Right lung (tissue), 10 donors: Measurements from ENCODE around the gene EDNRB. TPM values are rescaled to one million over a fixed set of nuclear protein-coding genes. Genes with fewer than 3 reads are reported as not detected.
A peak's percentile ranks its signal among the peaks of the same experiment; 100 is the strongest.
"Not testable (repeated sequence)": the region's sequence is repeated elsewhere in the genome, so short reads cannot be mapped to it uniquely, and the experiment has no call there.

Experiments
- DNase-seq, 2 donors: peaks; one replicate each; pipeline ENCODE4 v3.0.0-alpha.2; 2013
- long read RNA-seq, 8 donors: transcript quantifications; one replicate each; lab custom pipeline, GENCODE V29; 2026
- polyA plus RNA-seq, 5 donors: library from polyadenylated mRNA; unstranded; fragments of 120-200 nt; gene quantifications; one replicate each; pipeline versions ENCODE4 v1.2.1 to v1.2.3, GENCODE V29; 2013; ENCODE audit warnings: inconsistent platforms in 1 of 5, low replicate concordance in 1 of 5; ENCODE audit not compliant: insufficient read length in 5 of 5, insufficient read depth in 1 of 5

EDNRB gene
- 100 to 1,000 TPM in 4 of 5 donors, 10 to 100 TPM in 1; 80.8 to 143 (median 111) TPM for polyA plus RNA-seq
- long read RNA-seq, donor 1, full-length matches to known transcripts: 76 of 93 reads
- long read RNA-seq, donor 1, partial matches to known transcripts: 17 of 93 reads
- long read RNA-seq, donor 1, other reads (novel, unspliced or antisense): 0 of 93 reads
- long read RNA-seq, donor 2, full-length matches to known transcripts: 38 of 38 reads
- long read RNA-seq, donor 2, partial matches to known transcripts: 0 of 38 reads
- long read RNA-seq, donor 2, other reads (novel, unspliced or antisense): 0 of 38 reads
- long read RNA-seq, donor 3, full-length matches to known transcripts: 57 of 63 reads
- long read RNA-seq, donor 3, partial matches to known transcripts: 6 of 63 reads
- long read RNA-seq, donor 3, other reads (novel, unspliced or antisense): 0 of 63 reads
- long read RNA-seq, donor 4, full-length matches to known transcripts: 39 of 44 reads
- long read RNA-seq, donor 4, partial matches to known transcripts: 5 of 44 reads
- long read RNA-seq, donor 4, other reads (novel, unspliced or antisense): 0 of 44 reads
- long read RNA-seq, donor 5, full-length matches to known transcripts: 65 of 65 reads
- long read RNA-seq, donor 5, partial matches to known transcripts: 0 of 65 reads
- long read RNA-seq, donor 5, other reads (novel, unspliced or antisense): 0 of 65 reads
- long read RNA-seq, donor 6, full-length matches to known transcripts: 87 of 104 reads
- long read RNA-seq, donor 6, partial matches to known transcripts: 17 of 104 reads
- long read RNA-seq, donor 6, other reads (novel, unspliced or antisense): 0 of 104 reads
- long read RNA-seq, donor 7, full-length matches to known transcripts: 62 of 62 reads
- long read RNA-seq, donor 7, partial matches to known transcripts: 0 of 62 reads
- long read RNA-seq, donor 7, other reads (novel, unspliced or antisense): 0 of 62 reads
- long read RNA-seq, donor 8, full-length matches to known transcripts: 13 of 18 reads
- long read RNA-seq, donor 8, partial matches to known transcripts: 5 of 18 reads
- long read RNA-seq, donor 8, other reads (novel, unspliced or antisense): 0 of 18 reads

DNA sequence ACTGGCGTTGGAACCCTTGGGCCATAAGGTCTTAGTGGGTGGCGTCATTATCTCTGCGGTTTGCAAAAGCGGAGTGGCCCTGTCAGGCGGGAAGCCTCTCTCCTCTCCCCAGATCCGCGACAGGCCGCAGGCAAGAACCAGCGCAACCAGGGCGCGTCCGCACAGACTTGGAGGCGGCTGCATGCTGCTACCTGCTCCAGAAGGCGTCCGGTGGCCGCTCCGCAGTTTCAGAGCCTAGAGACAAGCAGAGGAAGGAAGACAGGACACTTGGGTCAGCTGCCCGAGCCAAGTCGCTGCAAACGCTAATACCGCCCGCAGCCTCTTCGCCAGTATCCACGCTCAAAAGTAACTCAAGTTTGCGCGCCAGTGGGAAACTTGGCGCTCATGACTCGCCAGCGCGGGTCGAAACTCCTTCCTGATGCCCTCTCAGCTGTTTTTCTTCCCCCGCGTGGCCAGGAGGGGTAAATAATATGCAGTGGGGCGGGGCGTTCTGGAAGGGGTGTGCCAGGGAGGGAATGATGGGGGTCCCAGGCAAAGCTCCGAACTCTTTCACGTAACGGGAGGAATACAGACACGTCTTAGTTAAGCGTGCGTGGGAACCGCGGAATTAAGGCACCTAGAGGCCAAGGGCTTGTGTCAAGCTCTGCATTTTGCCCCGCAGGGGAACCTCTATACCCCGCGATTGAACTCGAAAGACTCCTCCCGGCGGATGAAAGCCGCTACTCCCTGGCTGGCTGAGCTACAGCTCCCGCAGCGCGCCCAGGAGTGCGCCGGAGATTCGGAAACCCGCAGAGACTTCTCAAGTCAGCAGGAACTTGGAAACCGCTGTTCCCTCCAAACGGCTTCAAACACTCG, at the start of gene EDNRB:
EDNRB (minus strand) TSS at position 441 of the 855 bp plus-strand sequence; CDS start at position 183, 258 bp downstream.
- peak; percentile 71 to 72 for DNase-seq

DNA sequence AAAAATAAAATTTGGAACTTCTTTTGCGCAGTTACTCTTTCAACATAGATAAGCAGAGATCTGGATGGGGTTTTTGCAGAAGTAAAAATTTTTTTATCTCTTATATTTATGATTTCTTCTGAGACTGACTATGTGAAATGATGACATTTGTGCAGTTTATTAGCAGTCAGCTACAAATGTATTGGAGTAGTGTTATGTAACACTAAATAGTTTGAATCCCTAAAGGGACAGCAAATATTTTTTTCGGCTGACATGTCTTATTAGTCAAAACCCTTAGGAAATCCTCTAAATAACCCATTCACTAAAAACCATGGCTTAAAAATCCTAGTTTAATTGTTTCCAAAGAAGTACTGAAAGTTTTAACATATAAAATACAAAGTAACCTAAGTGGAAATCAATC, 48.0 kb upstream of the EDNRB start:
- no peak for DNase-seq

DNA sequence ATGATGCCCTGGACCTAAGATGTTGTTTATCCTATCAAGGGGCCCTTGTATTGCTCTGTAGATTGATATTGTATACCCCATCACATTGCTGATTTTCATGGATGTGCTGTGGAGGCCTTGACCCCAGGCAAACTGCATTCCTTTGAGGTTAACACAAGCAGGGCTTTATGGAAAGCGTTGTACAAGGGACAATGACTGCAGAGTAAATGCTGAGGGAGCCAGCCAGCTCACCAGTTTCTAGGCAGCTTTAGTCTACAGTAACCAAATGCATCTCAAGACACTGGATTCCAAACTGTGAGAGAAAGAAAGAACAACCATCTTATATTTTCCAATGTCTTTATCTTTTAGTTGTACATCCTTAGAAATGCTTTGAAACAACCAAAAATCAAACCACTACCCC, 34.1 kb upstream of the EDNRB start:
- no peak for DNase-seq

DNA sequence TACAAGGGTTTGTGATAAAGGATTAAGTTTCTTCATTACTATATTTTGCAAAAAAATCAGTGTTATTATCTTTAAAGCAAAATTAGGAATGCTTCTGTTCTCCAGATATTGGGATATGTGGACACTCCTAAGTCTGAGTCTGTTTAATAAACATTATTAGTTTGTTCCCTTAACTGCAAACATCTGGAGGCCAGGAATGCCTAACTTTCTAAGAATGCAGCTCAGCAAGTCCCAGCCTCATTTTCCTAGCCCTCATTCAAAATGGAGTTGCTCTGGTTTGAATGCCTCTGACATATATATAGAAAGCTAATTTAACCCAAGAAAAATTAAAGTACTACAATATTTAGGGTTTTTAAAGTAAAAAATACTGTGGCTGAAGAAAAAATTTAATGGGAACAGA, 33.6 kb upstream of the EDNRB start:
- DNase-seq: no peak

DNA sequence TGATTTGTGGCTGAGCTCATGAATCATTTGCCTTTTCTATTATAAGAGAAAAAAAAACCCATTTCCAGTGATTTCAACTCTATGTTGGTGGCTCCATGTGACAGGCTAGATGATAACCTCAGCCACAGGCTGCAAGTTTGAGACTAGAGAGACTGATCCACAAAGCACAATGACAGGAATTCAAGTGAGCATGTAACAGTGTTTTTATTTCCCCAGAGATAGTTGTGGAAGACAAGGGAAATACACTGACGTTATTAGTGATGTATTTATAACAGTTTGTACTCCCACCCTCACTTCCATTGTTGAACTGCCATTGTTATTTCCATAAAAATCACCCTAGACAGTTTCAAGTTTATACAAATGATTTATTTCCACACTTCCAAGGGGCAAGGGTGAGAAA, 27.9 kb upstream of the EDNRB start:
- no peak for DNase-seq

DNA sequence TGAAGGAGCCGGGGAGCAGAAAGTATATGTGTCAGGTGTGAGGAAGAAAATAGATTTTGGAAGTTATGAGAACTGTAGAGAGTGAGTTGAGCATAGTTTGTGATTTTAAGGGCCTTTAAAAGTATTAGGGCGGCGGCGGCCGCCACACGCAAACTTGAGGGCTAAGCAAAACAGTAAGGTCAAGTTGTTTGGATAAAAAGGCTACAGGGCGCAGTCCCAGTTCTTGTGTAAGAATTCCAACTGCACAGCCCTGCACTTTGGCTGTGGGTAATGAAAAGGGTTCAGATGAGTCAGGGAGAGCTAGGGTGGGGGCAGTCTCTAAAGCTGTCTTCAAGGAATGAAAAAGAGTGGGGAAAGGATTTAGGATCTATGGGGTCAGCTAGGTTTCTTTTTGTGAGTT, 16.4 kb upstream of the EDNRB start:
- not testable (repeated sequence) for DNase-seq

DNA sequence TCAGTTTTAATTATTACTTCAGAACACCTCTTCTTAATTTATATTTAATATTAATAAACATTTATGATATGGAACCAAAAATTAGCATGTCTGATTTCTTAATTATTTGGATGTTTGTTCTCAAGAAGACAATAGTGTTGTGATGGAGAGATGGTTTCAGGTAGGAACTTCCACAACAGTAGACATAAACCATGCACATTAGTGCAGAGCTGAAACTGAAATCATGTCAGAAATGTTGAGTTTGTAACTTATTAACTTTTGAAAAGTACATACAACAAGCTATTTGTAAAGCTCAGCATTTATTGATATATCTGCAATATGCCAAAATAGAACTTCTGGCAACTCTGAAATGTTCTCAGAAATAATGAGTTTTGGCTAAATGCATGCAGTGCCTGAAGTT, 11.8 kb upstream of the EDNRB start:
- DNase-seq: no peak

DNA sequence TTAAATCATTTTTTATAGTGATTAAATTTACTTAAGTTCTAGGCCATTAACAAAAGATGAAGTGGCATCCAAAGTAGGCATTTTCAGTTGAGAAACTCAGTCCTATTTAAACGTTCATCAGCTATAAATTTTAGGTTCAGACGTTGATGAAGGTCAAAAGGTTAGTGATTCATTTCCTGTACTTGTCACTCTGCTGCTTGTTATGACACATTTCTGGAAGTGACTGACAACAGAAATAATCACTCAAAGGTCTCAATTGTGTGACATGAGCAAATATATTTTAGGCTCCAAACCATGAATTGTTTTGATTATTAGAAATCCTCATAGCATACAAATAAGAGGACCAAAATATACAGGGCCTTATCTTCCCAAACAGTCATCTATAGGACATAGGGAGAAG, 10.3 kb upstream of the EDNRB start:
- no peak for DNase-seq

DNA sequence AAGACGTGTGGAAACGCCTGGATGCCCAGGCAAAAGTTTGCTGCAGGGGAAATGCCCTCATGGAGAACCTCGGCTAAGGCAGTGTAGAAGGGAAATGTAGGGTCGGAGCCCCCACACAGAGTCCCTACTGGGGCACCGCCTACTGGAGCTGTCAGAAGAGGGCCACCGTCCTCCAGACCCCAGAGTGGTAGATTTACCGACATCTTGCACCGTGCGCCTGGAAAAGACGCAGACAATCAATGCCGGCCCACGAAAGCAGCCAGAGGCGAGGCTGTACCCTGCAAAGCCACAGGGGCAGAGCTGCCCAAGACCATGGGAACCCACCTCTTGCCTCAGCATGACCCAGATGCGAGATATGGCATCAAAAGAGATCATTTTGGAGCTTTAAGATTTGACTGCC, 7.0 kb upstream of the EDNRB start:
- DNase-seq: no peak

DNA sequence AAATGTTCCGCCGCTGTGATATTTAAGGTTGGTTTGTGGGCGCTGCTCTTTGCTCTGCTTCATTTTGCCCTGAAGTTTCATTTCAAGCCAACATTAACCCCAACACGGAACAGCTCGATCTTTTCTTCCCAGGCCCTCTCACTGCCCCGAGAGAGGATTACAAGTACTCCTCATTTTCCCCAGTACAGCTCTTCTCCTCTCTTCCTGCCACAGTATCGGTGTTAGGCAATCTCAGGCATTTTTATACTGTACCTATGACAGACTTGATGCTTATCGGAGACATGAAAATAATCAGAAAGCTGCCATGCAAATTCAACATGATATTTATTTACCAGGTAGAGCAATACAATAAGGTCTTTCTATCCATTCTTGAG, 1.3 kb upstream of the EDNRB start:
- DNase-seq: no peak

DNA sequence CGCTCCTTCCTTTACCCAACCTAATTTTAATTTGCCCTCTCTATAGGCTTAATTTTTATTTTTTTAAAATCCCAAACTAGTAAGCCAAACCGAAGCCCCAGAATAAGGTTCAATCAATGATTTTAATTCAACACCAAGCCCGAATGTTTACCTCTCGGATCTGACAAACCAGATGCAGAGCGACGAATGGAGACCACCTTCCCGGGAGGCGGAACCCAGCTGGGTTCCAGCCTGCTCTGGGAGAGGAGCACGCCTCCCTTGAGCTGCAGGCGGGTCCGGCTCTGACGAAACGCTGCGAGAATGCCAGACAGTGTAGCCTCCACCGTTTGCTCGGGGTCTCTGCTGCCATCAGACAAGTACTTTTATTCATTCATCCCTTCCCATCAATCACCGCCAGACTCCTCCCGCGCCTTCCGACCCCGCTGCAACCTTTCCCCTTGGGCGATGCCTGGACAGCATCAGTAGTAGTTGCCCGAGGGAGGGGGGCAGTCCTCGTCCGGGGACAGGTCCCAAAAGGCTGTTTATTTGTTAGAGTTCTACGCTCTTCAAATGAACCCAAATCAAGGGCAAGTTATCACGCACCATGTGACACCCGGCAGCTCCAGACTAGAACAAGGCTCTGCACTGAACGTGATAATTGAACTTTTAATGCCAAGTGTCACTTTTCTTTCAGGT, 752 bp upstream of the EDNRB start:
- peak in 1 of 2 donors; percentile 75 for DNase-seq

DNA sequence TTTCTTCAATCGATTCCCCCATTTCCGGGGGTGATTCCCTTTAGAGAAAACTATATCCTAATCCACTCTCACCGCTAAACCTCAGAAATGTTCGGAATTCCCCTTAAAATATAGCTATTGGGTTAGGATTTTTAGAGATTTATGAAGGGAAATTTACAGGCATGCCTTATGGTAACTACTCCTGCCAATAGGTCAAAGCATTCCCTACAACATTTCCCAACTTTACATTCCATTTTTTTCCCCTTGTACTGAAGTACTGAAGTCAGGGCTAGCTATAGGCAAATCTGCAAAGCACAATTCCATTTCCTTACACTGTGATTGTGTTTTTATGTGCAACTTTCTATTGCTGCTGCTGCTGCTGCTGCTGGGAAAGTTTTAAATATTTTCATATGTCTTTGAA, 2.1 kb downstream of the EDNRB start:
- DNase-seq: no peak

DNA sequence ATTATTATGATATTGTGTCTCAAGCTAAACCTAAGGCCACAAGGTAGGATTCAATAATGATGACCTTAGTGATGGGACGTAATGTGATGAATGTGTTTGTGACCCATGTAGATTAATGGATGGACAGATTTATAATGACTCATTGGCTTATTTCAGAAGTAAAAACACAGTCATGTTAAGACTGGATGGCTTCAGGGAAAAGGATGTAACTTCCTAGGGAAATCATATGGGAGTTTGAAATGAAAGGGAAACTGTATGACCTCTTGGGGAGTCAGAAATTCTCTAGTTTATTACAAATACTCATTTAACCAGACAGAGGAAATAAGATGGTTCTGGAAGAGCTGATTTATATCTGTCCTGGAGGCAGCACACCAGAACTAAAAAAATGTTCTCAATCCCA, 2.9 kb downstream of the EDNRB start:
- no peak for DNase-seq

DNA sequence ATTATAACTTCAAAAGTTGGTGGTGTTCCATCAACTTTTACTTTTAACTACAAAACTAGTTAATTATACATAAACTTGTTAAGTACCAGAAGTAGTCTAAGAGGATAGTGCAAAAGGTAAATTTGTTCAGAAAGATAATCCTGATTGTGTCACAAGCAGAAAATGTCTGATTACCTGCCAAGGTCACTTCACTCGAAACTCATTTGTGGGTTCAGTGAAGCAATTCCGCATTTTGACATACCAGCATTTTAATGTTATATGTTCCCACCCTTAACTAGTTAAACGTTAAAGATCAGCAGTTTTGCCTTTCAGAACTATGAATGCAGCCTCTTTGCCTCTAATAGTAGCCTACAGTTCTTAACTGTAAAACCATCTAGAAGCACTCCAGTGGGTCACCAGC, 5.6 kb downstream of the EDNRB start:
- no peak for DNase-seq

DNA sequence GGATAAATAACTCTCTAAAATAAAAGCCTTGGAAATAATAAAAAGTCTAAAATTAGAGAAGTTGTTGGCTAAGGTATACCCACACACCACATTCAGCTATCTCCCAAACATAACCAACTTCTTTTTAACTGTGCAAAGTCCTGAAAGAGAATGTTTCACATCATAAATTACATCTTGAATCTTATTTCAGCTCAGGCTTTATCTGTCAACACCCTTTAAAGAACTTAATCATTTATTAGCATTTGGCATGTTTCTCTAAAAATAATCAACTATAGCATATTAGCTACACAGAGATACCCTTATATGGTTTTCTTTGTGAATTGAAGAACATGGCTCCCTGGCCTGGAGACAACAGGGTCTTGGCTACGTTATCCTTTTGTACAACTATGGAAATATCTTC, 6.9 kb downstream of the EDNRB start:
- peak in 1 of 2 donors; percentile 42 for DNase-seq

DNA sequence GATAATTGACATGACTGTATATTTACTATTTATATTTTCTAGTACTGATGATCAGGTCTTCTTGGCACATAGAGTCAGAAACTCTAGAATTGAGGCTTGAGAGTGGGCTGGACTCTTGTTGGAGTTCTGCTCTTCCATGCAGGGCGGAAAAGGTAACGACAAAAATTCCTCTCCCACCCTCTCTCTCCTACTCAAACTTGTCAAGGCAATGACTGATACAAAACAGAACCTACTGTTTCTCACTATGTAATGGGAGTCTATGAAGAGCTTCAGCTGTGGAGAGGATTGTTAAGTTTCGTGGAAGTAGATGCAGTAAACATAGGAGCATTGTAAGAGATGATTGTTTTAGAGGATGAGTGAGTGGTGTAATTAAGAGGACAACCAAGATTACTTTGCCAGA, 8.8 kb downstream of the EDNRB start:
- DNase-seq: no peak

DNA sequence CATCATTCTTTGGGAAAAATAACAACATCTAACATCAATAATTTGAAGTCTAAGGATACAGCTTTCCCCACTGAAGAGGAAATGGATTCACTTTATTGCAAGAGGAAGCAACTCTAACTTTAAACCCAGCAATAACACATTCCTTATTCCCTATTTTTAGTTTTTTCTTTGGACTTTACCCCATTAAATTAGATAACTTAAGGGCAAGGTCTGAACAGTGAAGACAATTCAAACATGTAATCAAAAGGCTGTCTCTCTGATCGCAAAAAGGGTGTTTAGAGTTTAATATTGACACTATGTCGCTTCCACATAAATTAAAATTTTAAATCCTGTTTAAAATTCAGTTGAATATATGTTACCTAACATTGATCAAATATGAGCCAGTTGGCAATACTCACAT, 10.1 kb downstream of the EDNRB start:
- DNase-seq: no peak

DNA sequence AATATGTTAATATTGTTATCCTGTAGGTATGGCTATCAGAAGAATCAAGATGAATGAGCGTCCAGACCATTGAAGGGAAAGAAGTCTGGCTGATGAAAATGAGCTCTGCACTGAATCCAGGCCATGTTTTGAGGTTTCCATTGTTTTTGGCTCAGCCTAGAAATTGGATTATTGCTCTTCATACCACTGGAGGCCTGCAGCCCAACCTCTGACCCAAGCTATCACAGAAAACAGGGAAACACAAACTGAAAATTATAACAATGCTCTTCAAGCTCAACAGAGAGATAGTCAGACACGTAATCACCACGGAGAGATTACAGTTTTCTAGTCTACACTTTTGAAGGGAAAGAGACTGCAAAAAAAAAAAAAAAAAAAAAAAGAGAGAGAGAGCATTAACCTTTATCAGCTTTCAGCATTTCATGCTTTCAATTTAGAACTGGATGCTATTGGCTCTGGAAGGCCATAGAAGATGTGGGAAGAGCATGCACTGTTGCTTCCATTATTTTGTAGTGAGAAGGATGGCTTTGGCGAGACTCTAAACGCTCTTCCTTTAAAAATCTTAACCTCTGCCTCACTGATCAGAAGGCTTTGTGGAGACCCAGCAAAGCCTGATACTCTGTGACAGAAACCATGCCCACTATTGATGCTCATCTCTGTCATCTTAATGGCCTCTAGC, 10.8 kb downstream of the EDNRB start:
- peak in 1 of 2 donors; percentile 26 for DNase-seq

DNA sequence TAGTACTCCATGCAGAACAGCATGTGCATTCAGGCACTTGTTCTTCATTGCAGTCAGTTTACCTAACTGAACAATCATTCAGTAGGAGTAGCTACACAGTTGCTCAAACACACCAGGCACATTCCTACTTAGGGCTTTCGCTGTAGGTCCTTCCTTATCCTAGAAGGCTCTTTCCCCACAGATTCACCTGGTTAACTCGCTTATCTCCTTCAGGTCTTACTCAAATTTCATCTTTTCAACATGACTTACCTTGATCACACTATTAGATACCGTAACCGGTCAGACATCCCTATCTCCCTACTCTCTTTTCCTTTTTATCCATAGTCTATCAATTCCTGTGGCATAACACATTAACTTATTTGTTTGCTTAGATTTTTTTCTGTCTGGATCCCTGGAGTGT, 14.6 kb downstream of the EDNRB start:
- no peak for DNase-seq

DNA sequence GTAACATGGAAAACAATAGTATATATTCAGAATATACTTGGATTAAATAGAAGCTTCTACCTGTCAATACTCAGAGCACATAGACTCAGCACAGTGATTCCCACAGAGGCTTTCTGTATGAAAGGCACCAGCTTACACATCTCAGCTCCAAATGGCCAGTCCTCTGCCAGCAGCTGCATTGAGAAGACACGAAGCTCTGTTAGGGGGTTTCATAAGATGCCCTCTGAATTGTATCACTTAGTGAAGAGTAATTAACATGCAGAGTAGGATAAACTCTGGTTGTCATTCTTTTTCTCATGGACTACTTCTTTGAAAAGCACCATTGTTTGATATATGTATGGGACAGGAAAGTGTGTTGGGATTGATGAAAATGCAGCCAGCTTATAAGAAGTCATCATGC, 15.2 kb downstream of the EDNRB start:
- no peak for DNase-seq
